ENCODE data around the gene IGF2BP2.
"Not testable (repeated sequence)": the region's sequence is repeated elsewhere in the genome, so short reads cannot be mapped to it uniquely, and the experiment has no call there.

- not testable (repeated sequence) for TF ChIP-seq FOXJ3 (CRISPR knock-in tag; IDR thresholded peaks at IDR 0.05); JUN (IDR thresholded peaks at IDR 0.05; ENCODE audit: borderline replicate concordance, low read depth, low read length); JUN (CRISPR knock-in tag; IDR thresholded peaks at IDR 0.05; ENCODE audit: borderline replicate concordance); MEF2A (IDR thresholded peaks at IDR 0.05; ENCODE audit: control insufficient read depth, low read depth, low read length); SP1 (CRISPR knock-in tag; IDR thresholded peaks at IDR 0.05); ZNF445 (CRISPR knock-in tag; IDR thresholded peaks at IDR 0.05; ENCODE audit: low read depth); EZH2 (IDR thresholded peaks at IDR 0.05; ENCODE audit: borderline replicate concordance, low read depth, low read length)
Measured at GRCh38 chr3:185645191-185645590, 179.7 kb downstream of the IGF2BP2 start.
